ENCODE data around the gene CCDC28B. TPM values are rescaled to one million over a fixed set of nuclear protein-coding genes. Genes with fewer than 3 reads are reported as not detected.
A peak's percentile ranks its signal among the peaks of the same experiment; 100 is the strongest.

Gene CCDC28B
- total and polyA plus RNA-seq, 2 of the 13 experiments (the other 11 are each of a cell fraction or from before 2014, with no cell fraction given), result 2.6 to 3.5 TPM

DNA sequence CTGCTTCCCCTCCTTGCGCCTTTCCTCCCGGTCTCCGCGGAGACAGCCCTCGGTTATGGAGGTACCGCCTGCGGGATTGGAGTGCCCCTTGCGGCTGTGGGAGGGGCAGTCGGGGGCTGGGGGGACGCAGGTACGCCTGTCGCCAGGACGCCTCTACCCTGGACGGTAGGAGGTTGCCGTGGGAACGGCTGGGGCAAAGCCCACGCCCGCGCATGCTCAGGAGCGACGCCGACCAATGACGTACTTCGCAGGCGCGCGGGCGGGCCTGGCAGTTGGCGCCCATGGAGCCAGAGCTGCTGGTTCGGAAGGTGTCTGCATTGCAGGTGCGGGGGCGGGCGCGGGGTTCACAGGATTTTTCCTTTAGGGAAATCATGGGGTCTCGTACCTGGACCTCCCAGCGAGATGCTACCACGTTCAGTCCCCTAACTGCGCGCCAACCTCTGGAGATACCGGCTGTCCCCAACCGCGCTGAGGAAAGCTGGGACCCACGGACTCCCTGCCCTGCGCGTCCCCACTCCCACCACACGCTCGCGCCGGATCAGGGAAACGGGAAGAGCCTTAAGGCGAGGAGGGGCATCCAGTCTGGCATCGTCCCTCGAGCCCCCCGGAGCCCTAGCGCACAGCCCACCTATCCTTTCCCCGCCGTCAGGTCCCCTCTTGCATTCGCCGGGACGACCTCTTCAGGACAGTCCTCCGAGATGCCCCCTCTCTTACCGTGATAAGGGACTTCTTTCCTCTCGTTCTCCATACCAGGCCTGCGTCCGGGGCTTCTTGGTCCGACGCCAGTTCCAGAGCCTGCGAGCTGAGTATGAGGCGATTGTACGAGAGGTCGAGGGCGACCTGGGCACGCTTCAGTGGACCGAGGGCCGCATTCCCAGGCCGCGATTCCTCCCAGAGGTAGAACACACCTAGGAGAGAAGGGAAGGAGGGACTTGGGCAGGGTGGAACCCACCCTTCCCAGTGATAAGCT is 5.3 kb downstream of the CCDC28B start, which contains the start of gene IQCC (continued):
- TF ChIP-seq YEATS2 (CRISPR knock-in tag; IDR thresholded peaks at IDR 0.05; ENCODE audit: borderline replicate concordance), result peak; percentile 79
- no peak for TF ChIP-seq KLF11 (CRISPR knock-in tag; IDR thresholded peaks at IDR 0.05)
- no peak; the same call in 1 of the 2 replicates for TF ChIP-seq TOE1 (CRISPR knock-in tag; IDR thresholded peaks at IDR 0.05)
- TF ChIP-seq ATF1 (CRISPR knock-in tag; IDR thresholded peaks at IDR 0.05), result peak; percentile 88
- no peak for TF ChIP-seq NPAS2 (CRISPR knock-in tag; IDR thresholded peaks at IDR 0.05; ENCODE audit: borderline replicate concordance)
- peak; percentile 86 for TF ChIP-seq CREM (IDR thresholded peaks at IDR 0.05)
- TF ChIP-seq CREM (CRISPR knock-in tag; IDR thresholded peaks at IDR 0.05), result peak; percentile 70
- peak; percentile 13; the same call in 1 of the 2 replicates for TF ChIP-seq ZNF274 (CRISPR knock-in tag; IDR thresholded peaks at IDR 0.05)
- peak; percentile 25; the same call in 1 of the 2 replicates for TF ChIP-seq MAZ (IDR thresholded peaks at IDR 0.05; ENCODE audit: borderline replicate concordance, low read depth, low read length)
- TF ChIP-seq MAZ (CRISPR knock-in tag; IDR thresholded peaks at IDR 0.05; ENCODE audit: low read depth), result no peak
- peak; percentile 41; the same call in 1 of the 2 replicates for TF ChIP-seq ETV6 (CRISPR knock-in tag; conservative IDR thresholded peaks at IDR 0.05)
- no peak for TF ChIP-seq ZEB1 (IDR thresholded peaks at IDR 0.05; ENCODE audit: insufficient replicate concordance, low read depth)
- TF ChIP-seq SP4 (CRISPR knock-in tag; IDR thresholded peaks at IDR 0.05), result 0 out of 2 replicates have a peak, but pooled peaks have one; percentile 17
- peak; percentile 54; the same call in 1 of the 2 replicates for TF ChIP-seq ZBTB7B (CRISPR knock-in tag; IDR thresholded peaks at IDR 0.05)
- TF ChIP-seq MIER3 (CRISPR knock-in tag; IDR thresholded peaks at IDR 0.05; ENCODE audit: borderline replicate concordance), result no peak
- no peak for TF ChIP-seq KLF6 (CRISPR knock-in tag; IDR thresholded peaks at IDR 0.05)
- TF ChIP-seq, protein P1, sequence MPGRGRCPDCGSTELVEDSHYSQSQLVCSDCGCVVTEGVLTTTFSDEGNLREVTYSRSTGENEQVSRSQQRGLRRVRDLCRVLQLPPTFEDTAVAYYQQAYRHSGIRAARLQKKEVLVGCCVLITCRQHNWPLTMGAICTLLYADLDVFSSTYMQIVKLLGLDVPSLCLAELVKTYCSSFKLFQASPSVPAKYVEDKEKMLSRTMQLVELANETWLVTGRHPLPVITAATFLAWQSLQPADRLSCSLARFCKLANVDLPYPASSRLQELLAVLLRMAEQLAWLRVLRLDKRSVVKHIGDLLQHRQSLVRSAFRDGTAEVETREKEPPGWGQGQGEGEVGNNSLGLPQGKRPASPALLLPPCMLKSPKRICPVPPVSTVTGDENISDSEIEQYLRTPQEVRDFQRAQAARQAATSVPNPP (CRISPR knock-in tag; IDR thresholded peaks at IDR 0.05), result no peak
- no peak for TF ChIP-seq HHEX (CRISPR knock-in tag; IDR thresholded peaks at IDR 0.05)
- no peak for TF ChIP-seq IRF2 (CRISPR knock-in tag; IDR thresholded peaks at IDR 0.05)
- no peak for TF ChIP-seq PCBP2 (optimal IDR thresholded peaks at IDR 0.05; ENCODE audit: low read depth, low read length, poor library complexity, severe bottlenecking)
- TF ChIP-seq, protein P2, sequence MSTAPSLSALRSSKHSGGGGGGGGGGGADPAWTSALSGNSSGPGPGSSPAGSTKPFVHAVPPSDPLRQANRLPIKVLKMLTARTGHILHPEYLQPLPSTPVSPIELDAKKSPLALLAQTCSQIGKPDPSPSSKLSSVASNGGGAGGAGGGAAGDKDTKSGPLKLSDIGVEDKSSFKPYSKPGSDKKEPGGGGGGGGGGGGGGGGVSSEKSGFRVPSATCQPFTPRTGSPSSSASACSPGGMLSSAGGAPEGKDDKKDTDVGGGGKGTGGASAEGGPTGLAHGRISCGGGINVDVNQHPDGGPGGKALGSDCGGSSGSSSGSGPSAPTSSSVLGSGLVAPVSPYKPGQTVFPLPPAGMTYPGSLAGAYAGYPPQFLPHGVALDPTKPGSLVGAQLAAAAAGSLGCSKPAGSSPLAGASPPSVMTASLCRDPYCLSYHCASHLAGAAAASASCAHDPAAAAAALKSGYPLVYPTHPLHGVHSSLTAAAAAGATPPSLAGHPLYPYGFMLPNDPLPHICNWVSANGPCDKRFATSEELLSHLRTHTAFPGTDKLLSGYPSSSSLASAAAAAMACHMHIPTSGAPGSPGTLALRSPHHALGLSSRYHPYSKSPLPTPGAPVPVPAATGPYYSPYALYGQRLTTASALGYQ (CRISPR knock-in tag; IDR thresholded peaks at IDR 0.05), result no peak
- TF ChIP-seq, protein P3, sequence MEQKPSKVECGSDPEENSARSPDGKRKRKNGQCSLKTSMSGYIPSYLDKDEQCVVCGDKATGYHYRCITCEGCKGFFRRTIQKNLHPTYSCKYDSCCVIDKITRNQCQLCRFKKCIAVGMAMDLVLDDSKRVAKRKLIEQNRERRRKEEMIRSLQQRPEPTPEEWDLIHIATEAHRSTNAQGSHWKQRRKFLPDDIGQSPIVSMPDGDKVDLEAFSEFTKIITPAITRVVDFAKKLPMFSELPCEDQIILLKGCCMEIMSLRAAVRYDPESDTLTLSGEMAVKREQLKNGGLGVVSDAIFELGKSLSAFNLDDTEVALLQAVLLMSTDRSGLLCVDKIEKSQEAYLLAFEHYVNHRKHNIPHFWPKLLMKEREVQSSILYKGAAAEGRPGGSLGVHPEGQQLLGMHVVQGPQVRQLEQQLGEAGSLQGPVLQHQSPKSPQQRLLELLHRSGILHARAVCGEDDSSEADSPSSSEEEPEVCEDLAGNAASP (CRISPR knock-in tag; IDR thresholded peaks at IDR 0.05; ENCODE audit: borderline replicate concordance), result no peak
- TF ChIP-seq, protein P4, sequence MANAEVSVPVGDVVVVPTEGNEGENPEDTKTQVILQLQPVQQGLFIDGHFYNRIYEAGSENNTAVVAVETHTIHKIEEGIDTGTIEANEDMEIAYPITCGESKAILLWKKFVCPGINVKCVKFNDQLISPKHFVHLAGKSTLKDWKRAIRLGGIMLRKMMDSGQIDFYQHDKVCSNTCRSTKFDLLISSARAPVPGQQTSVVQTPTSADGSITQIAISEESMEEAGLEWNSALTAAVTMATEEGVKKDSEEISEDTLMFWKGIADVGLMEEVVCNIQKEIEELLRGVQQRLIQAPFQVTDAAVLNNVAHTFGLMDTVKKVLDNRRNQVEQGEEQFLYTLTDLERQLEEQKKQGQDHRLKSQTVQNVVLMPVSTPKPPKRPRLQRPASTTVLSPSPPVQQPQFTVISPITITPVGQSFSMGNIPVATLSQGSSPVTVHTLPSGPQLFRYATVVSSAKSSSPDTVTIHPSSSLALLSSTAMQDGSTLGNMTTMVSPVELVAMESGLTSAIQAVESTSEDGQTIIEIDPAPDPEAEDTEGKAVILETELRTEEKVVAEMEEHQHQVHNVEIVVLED (CRISPR knock-in tag; IDR thresholded peaks at IDR 0.05; ENCODE audit: borderline replicate concordance), result peak; percentile 68
- TF ChIP-seq HNRNPLL (IDR thresholded peaks at IDR 0.05; ENCODE audit: low read depth, low read length, poor library complexity, severe bottlenecking), result peak; percentile 73
- peak; percentile 29; the same call in 1 of the 2 replicates for TF ChIP-seq ZSCAN9 (CRISPR knock-in tag; IDR thresholded peaks at IDR 0.05; ENCODE audit: borderline replicate concordance)
